ENCODE data around the gene CFAP57.

CFAP57 gene

GRCh38 chr1:43229826-43230780 lies 58.0 kb downstream of the CFAP57 start:
- no peak for DNase-seq

- DNase-seq, result no peak
These were observed 59.9 kb downstream of the CFAP57 start for GRCh38 chr1:43232074-43232473.

- no peak for DNase-seq
These were observed 60.4 kb downstream of the CFAP57 start for GRCh38 chr1:43232482-43232881.

GRCh38 chr1:43233631-43234030 lies 61.5 kb downstream of the CFAP57 start:
- no peak for DNase-seq

- DNase-seq, result no peak
These were observed 62.1 kb downstream of the CFAP57 start for GRCh38 chr1:43234267-43234666.

GRCh38 chr1:43235040-43235439 lies 62.9 kb downstream of the CFAP57 start:
- DNase-seq, result no peak

GRCh38 chr1:43235451-43236121 lies 63.5 kb downstream of the CFAP57 start:
- no peak for DNase-seq

- DNase-seq, result no peak
These were observed 65.0 kb downstream of the CFAP57 start for GRCh38 chr1:43237121-43237520.

- peak; percentile 8 for DNase-seq
These were observed 66.0 kb downstream of the CFAP57 start for GRCh38 chr1:43238085-43238484.

- no peak for DNase-seq
These were observed 66.9 kb downstream of the CFAP57 start for GRCh38 chr1:43238991-43239469.

- no peak for DNase-seq
These were observed 67.4 kb downstream of the CFAP57 start for GRCh38 chr1:43239484-43239883.

- no peak for DNase-seq
These were observed 69.3 kb downstream of the CFAP57 start for GRCh38 chr1:43241413-43241836.

- no peak for DNase-seq
These were observed 71.2 kb downstream of the CFAP57 start for GRCh38 chr1:43243299-43243698.

GRCh38 chr1:43246466-43247213 lies 74.5 kb downstream of the CFAP57 start:
- DNase-seq, result no peak

GRCh38 chr1:43247256-43247921 lies 75.3 kb downstream of the CFAP57 start:
- DNase-seq, result no peak

- no peak for DNase-seq
These were observed 78.2 kb downstream of the CFAP57 start for GRCh38 chr1:43250351-43250761.

GRCh38 chr1:43251024-43251423 lies 78.9 kb downstream of the CFAP57 start:
- DNase-seq, result no peak

- DNase-seq, result no peak
These were observed 80.1 kb downstream of the CFAP57 start for GRCh38 chr1:43252225-43252624.

- DNase-seq, result no peak
These were observed 81.0 kb downstream of the CFAP57 start for GRCh38 chr1:43253173-43253572.

- no peak for DNase-seq
These were observed 81.7 kb downstream of the CFAP57 start for GRCh38 chr1:43253876-43254275.

GRCh38 chr1:43255438-43256210 lies 83.5 kb downstream of the CFAP57 start:
- no peak for DNase-seq

Data from GF-D8 (cell line).